Measurements from ENCODE around the gene ADGRL2.
"Not testable (repeated sequence)": the region's sequence is repeated elsewhere in the genome, so short reads cannot be mapped to it uniquely, and the experiment has no call there.

Gene ADGRL2

GRCh38 chr1:81847063-81847462 is 46.3 kb downstream of the ADGRL2 start:
- no peak overlapping the region for H3K27ac Mint-ChIP-seq
- H3K9me3 Mint-ChIP-seq, result no peaks in the 10 kb centered on the region
- H3K36me3 Mint-ChIP-seq (ENCODE audit: low read depth), result no peaks in the 10 kb centered on the region
- no peaks in the 10 kb centered on the region for H3K4me1 Mint-ChIP-seq (ENCODE audit: low read depth)
- intact Hi-C loops (cut with micrococcal nuclease), result no loop called here
- H3K27me3 Mint-ChIP-seq, result no peaks in the 10 kb centered on the region
- no peak overlapping the region for H3K4me3 Mint-ChIP-seq

GRCh38 chr1:81848880-81849682 is 48.3 kb downstream of the ADGRL2 start:
- no peak overlapping the region for H3K4me3 Mint-ChIP-seq
- H3K27me3 Mint-ChIP-seq, result no peaks in the 10 kb centered on the region
- no peak overlapping the region for H3K27ac Mint-ChIP-seq
- no peaks in the 10 kb centered on the region for H3K4me1 Mint-ChIP-seq (ENCODE audit: low read depth)
- no peaks in the 10 kb centered on the region for H3K36me3 Mint-ChIP-seq (ENCODE audit: low read depth)
- intact Hi-C loops (cut with micrococcal nuclease), result no loop called here
- no peaks in the 10 kb centered on the region for H3K9me3 Mint-ChIP-seq

- no peaks in the 10 kb centered on the region for H3K9me3 Mint-ChIP-seq
- H3K4me3 Mint-ChIP-seq, result no peak overlapping the region
- no peak overlapping the region for H3K27ac Mint-ChIP-seq
- H3K27me3 Mint-ChIP-seq, result no peaks in the 10 kb centered on the region
- H3K36me3 Mint-ChIP-seq (ENCODE audit: low read depth), result no peaks in the 10 kb centered on the region
- H3K4me1 Mint-ChIP-seq (ENCODE audit: low read depth), result no peaks in the 10 kb centered on the region
- intact Hi-C loops (cut with micrococcal nuclease), result no loop called here
Measured at GRCh38 chr1:81850031-81850430, 49.3 kb downstream of the ADGRL2 start.

- intact Hi-C loops (cut with micrococcal nuclease), result no loop called here
- Mint-ChIP-seq H3K27me3 (no peaks in the 10 kb centered on the region), H3K9me3 (no peaks in the 10 kb centered on the region), H3K4me1 (ENCODE audit: low read depth) (no peaks in the 10 kb centered on the region), H3K27ac (no peak overlapping the region), H3K36me3 (ENCODE audit: low read depth) (no peaks in the 10 kb centered on the region), H3K4me3 (no peak overlapping the region)
Measured at GRCh38 chr1:81850495-81850894, 49.8 kb downstream of the ADGRL2 start.

- Mint-ChIP-seq H3K27ac (no peak overlapping the region), H3K4me1 (ENCODE audit: low read depth) (no peaks in the 10 kb centered on the region)
- intact Hi-C loops (cut with micrococcal nuclease), result no loop called here
Measured at GRCh38 chr1:81851217-81851616, 50.5 kb downstream of the ADGRL2 start.

GRCh38 chr1:81852961-81853360 is 52.2 kb downstream of the ADGRL2 start:
- Mint-ChIP-seq H3K36me3 (ENCODE audit: low read depth) (no peaks in the 10 kb centered on the region), H3K27ac (no peak overlapping the region), H3K4me3 (no peak overlapping the region), H3K4me1 (ENCODE audit: low read depth) (no peaks in the 10 kb centered on the region), H3K27me3 (no peaks in the 10 kb centered on the region), H3K9me3 (no peaks in the 10 kb centered on the region)
- intact Hi-C loops (cut with micrococcal nuclease), result no loop called here

More at GRCh38 chr1:81851217-81851616, 50.5 kb downstream of the ADGRL2 start:
- Mint-ChIP-seq H3K36me3 (ENCODE audit: low read depth) (no peaks in the 10 kb centered on the region), H3K4me3 (no peak overlapping the region), H3K9me3 (no peaks in the 10 kb centered on the region), H3K27me3 (no peaks in the 10 kb centered on the region)

GRCh38 chr1:81867235-81867634 is 66.5 kb downstream of the ADGRL2 start:
- Mint-ChIP-seq H3K4me1 (ENCODE audit: low read depth) (no peaks in the 10 kb centered on the region), H3K36me3 (ENCODE audit: low read depth) (no peaks in the 10 kb centered on the region), H3K9me3 (no peaks in the 10 kb centered on the region), H3K4me3 (no peak overlapping the region), H3K27ac (no peak overlapping the region), H3K27me3 (no peaks in the 10 kb centered on the region)
- intact Hi-C loops (cut with micrococcal nuclease), result no loop called here

- H3K36me3 Mint-ChIP-seq (ENCODE audit: low read depth), result no peaks in the 10 kb centered on the region
- H3K27me3 Mint-ChIP-seq, result no peaks in the 10 kb centered on the region
- H3K4me3 Mint-ChIP-seq, result no peak overlapping the region
- intact Hi-C loops (cut with micrococcal nuclease), result no loop called here
- H3K9me3 Mint-ChIP-seq, result no peaks in the 10 kb centered on the region
- H3K4me1 Mint-ChIP-seq (ENCODE audit: low read depth), result no peaks in the 10 kb centered on the region
- H3K27ac Mint-ChIP-seq, result no peak overlapping the region
Measured at GRCh38 chr1:81869307-81869706, 68.6 kb downstream of the ADGRL2 start.

- H3K4me1 Mint-ChIP-seq (ENCODE audit: low read depth); H3K4me3 Mint-ChIP-seq; H3K27ac Mint-ChIP-seq; H3K9me3 Mint-ChIP-seq; H3K27me3 Mint-ChIP-seq; H3K36me3 Mint-ChIP-seq (ENCODE audit: low read depth); intact Hi-C loops (cut with micrococcal nuclease): not testable (repeated sequence)
Measured at GRCh38 chr1:81871091-81871490, 70.4 kb downstream of the ADGRL2 start.

- Mint-ChIP-seq H3K36me3 (ENCODE audit: low read depth) (no peaks in the 10 kb centered on the region), H3K27me3 (no peaks in the 10 kb centered on the region), H3K9me3 (no peaks in the 10 kb centered on the region), H3K4me1 (ENCODE audit: low read depth) (no peaks in the 10 kb centered on the region), H3K27ac (no peak overlapping the region), H3K4me3 (no peak overlapping the region)
- intact Hi-C loops (cut with micrococcal nuclease), result no loop called here
Measured at GRCh38 chr1:81873946-81874345, 73.2 kb downstream of the ADGRL2 start.

- intact Hi-C loops (cut with micrococcal nuclease), result no loop called here
- Mint-ChIP-seq H3K27me3 (no peaks in the 10 kb centered on the region), H3K9me3 (no peaks in the 10 kb centered on the region), H3K4me1 (ENCODE audit: low read depth) (no peaks in the 10 kb centered on the region), H3K4me3 (no peak overlapping the region), H3K36me3 (ENCODE audit: low read depth) (no peaks in the 10 kb centered on the region), H3K27ac (no peak overlapping the region)
Measured at GRCh38 chr1:81874461-81874860, 73.7 kb downstream of the ADGRL2 start.

GRCh38 chr1:81874940-81875339 is 74.2 kb downstream of the ADGRL2 start:
- Mint-ChIP-seq H3K4me1 (ENCODE audit: low read depth) (no peaks in the 10 kb centered on the region), H3K9me3 (no peaks in the 10 kb centered on the region), H3K27ac (no peak overlapping the region), H3K36me3 (ENCODE audit: low read depth) (no peaks in the 10 kb centered on the region), H3K27me3 (no peaks in the 10 kb centered on the region), H3K4me3 (no peak overlapping the region)
- intact Hi-C loops (cut with micrococcal nuclease), result no loop called here

- intact Hi-C loops (cut with micrococcal nuclease), result no loop called here
- H3K27ac Mint-ChIP-seq, result no peak overlapping the region
Measured at GRCh38 chr1:81876901-81877733, 76.4 kb downstream of the ADGRL2 start.

GRCh38 chr1:81877940-81878339 is 77.2 kb downstream of the ADGRL2 start:
- H3K4me3 Mint-ChIP-seq, result no peak overlapping the region
- no peaks in the 10 kb centered on the region for H3K36me3 Mint-ChIP-seq (ENCODE audit: low read depth)
- intact Hi-C loops (cut with micrococcal nuclease), result no loop called here
- no peaks in the 10 kb centered on the region for H3K4me1 Mint-ChIP-seq (ENCODE audit: low read depth)
- H3K9me3 Mint-ChIP-seq, result peaks cover 9% of the 10 kb centered on the region
- H3K27me3 Mint-ChIP-seq, result no peaks in the 10 kb centered on the region
- no peak overlapping the region for H3K27ac Mint-ChIP-seq

More at GRCh38 chr1:81876901-81877733, 76.4 kb downstream of the ADGRL2 start:
- Mint-ChIP-seq H3K9me3 (peaks cover 9% of the 10 kb centered on the region), H3K36me3 (ENCODE audit: low read depth) (no peaks in the 10 kb centered on the region), H3K4me1 (ENCODE audit: low read depth) (no peaks in the 10 kb centered on the region), H3K4me3 (no peak overlapping the region), H3K27me3 (no peaks in the 10 kb centered on the region)
